Esophagus (tissue), 2 donors: ENCODE data around the gene SMARCB1. TPM values are rescaled to one million over a fixed set of nuclear protein-coding genes. Genes with fewer than 3 reads are reported as not detected.

Experiments used
- polyA plus RNA-seq, 2 donors: library from polyadenylated mRNA; stranded (reverse); fragments of 200-250 nt; gene quantifications; one replicate each; pipeline ENCODE4 v1.2.3, GENCODE V29; 2013
- donor health status: healthy with polysubstance abuse.
- donor health status: Bipolar disorder and iron deficiency.

Gene SMARCB1
- polyA plus RNA-seq, 2 donors, result 32.1 to 51.6 TPM

Other genes starting within 250 kb of the SMARCB1 start
- not detected for gene IGLL1, start 206.7 kb upstream of the SMARCB1 start, polyA plus RNA-seq
- gene DRICH1, start 154.6 kb upstream of the SMARCB1 start, polyA plus RNA-seq, result under 1 TPM; 0.15 to 0.57 TPM
- gene RGL4, start 96.0 kb upstream of the SMARCB1 start, polyA plus RNA-seq, result under 1 TPM; 0.40 to 0.73 TPM
- gene ZNF70, start 35.9 kb upstream of the SMARCB1 start, polyA plus RNA-seq, result under 1 TPM; 0.40 to 0.92 TPM
- under 1 TPM; 0.45 to 0.98 TPM for gene VPREB3, start 32.5 kb upstream of the SMARCB1 start, polyA plus RNA-seq
- under 1 TPM in 1 of 2 donors, not detected in 1; 0.14 TPM for gene C22orf15, start 24.0 kb upstream of the SMARCB1 start, polyA plus RNA-seq
- 100 to 1,000 TPM; 115 to 191 TPM for gene CHCHD10, start 19.0 kb upstream of the SMARCB1 start, polyA plus RNA-seq
- gene MMP11, start 14.1 kb upstream of the SMARCB1 start, polyA plus RNA-seq, result under 1 TPM; 0.49 to 0.53 TPM
- 1 to 10 TPM in 1 of 2 donors, under 1 TPM in 1; 0.58 to 1.1 TPM for gene DERL3, start 52.0 kb downstream of the SMARCB1 start, polyA plus RNA-seq
- 1 to 10 TPM; 2.5 to 3.9 TPM for gene SLC2A11, start 70.9 kb downstream of the SMARCB1 start, polyA plus RNA-seq
- gene MIF, start 107.4 kb downstream of the SMARCB1 start, polyA plus RNA-seq, result 1,000 to 10,000 TPM in 1 of 2 donors, 100 to 1,000 TPM in 1; 706 to 1,271 TPM
- gene GSTT2B, start 174.2 kb downstream of the SMARCB1 start, polyA plus RNA-seq, result 10 to 100 TPM in 1 of 2 donors, 1 to 10 TPM in 1; 2.8 to 74.1 TPM
- 1 to 10 TPM; 1.4 TPM for gene DDTL, start 179.9 kb downstream of the SMARCB1 start, polyA plus RNA-seq
- 100 to 1,000 TPM; 165 to 213 TPM for gene DDT, start 187.5 kb downstream of the SMARCB1 start, polyA plus RNA-seq
- under 1 TPM; 0.11 to 0.92 TPM for gene GSTT2, start 193.2 kb downstream of the SMARCB1 start, polyA plus RNA-seq
- gene GSTT4, start 218.5 kb downstream of the SMARCB1 start, polyA plus RNA-seq, result not detected
- gene CABIN1, start 224.3 kb downstream of the SMARCB1 start, polyA plus RNA-seq, result 10 to 100 TPM; 15.2 to 26.3 TPM